Testis (tissue), 3 donors: Measurements from ENCODE around the gene TMEM213. TPM values are rescaled to one million over a fixed set of nuclear protein-coding genes. Genes with fewer than 3 reads are reported as not detected.

Experiments
- DNase-seq: peaks from one replicate; pipeline ENCODE4 v3.0.0-alpha.2; 2019
- H3K27ac ChIP-seq, 2 donors: fragments of 200-600 bp; sonication (generic); one replicate each; pipeline ENCODE4 v1.5.1; 2019
- H3K27me3 ChIP-seq: fragments of 200-600 bp; sonication (generic); one replicate; pipeline ENCODE4 v1.5.1; 2019
- H3K36me3 ChIP-seq: fragments of 200-600 bp; sonication (generic); one replicate; pipeline ENCODE4 v1.5.1; 2017; ENCODE audit warnings: low read depth; ENCODE audit errors: missing control alignments
- H3K4me1 ChIP-seq: fragments of 200-600 bp; sonication (generic); one replicate; pipeline ENCODE4 v1.5.1; 2019
- H3K4me3 ChIP-seq, 2 donors: fragments of 200-600 bp; sonication (generic); one replicate each; pipeline ENCODE4 v1.5.1; 2017 to 2019
- H3K9me3 ChIP-seq: fragments of 200-600 bp; sonication (generic); one replicate; pipeline ENCODE4 v1.5.1; 2017
- POLR2A ChIP-seq: fragments of 450-650 bp; IDR thresholded peaks from one replicate; pipeline ENCODE4 v1.6.1; 2017; ENCODE audit warnings: antibody characterized with exemption, mild to moderate bottlenecking, moderate library complexity
- WGBS, 2 donors: methylation state at CpG; one replicate each; pipeline ENCODE4 v1.1.5; 2018; 5-methylcytosine and 5-hydroxymethylcytosine counted together
- intact Hi-C: fragments of 100-400 bp; cut with DNase I; formaldehyde crosslinking; loops from one replicate; pipeline ENCODE4 v1.15.1; 2023; ENCODE audit warnings: low total_unique reads
- polyA plus RNA-seq: library from polyadenylated mRNA; stranded (reverse); fragments of 350-450 nt; fragmentation: Illumina TruSeq; extraction: RNeasy Lipid Tissue Mini Kit (QIAGEN cat#74804); gene quantifications from one replicate; pipeline ENCODE4 v1.2.3, GENCODE V29; 2014; ENCODE audit warnings: low read depth, low replicate concordance; ENCODE audit not compliant: insufficient read depth
- total RNA-seq, 2 donors: library from RNA; depleted of rRNA; stranded (reverse); fragments of >200 nt; gene quantifications; one replicate each; pipeline ENCODE4 v1.2.3, GENCODE V29; 2016
- TF ChIP-seq, protein P1 (sequence below), 3 experiments: fragments of 450-650 bp in 2 of 3; fragments of 200-600 bp in 1 of 3; sonication (generic) in 1 of 3; IDR thresholded peaks; one replicate each; pipeline ENCODE4 v1.5.1; 2016 to 2019; ENCODE audit warnings: antibody characterized with exemption in 3 of 3, mild to moderate bottlenecking in 2 of 3, moderate library complexity in 1 of 3

TMEM213 gene
- total and polyA plus RNA-seq, 3 donors from 2014 or later: 0.09 to 0.31 TPM; not detected in 1

DNA sequence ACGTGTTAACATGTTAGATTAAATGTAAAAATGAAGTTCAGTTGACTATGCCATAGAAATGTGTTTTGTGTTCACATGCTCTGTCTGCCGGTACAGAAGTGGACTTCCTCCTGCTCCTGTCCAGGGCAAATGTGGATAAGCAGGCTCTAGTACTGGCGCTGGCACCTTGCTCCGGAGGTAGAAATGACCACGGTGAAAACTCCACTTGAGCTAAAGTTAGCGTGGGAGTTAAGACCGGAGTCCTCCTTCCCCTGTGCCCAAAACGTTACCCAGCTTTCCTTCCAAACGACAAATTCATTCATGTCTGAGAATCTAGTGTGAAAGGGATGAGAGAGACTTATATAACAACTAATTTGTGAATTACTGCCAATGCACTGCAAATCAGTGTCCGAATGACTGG, 35.2 kb downstream of the TMEM213 start:
- intact Hi-C loops: no loop called here
- 84 to 89% methylated on average over 10 of the region's 10 CpGs for WGBS, 2 donors
- no peak overlapping the region for H3K27ac ChIP-seq
- no peak overlapping the region for H3K4me3 ChIP-seq
- TF ChIP-seq POLR2A: no peak
- TF ChIP-seq, protein P1, sequence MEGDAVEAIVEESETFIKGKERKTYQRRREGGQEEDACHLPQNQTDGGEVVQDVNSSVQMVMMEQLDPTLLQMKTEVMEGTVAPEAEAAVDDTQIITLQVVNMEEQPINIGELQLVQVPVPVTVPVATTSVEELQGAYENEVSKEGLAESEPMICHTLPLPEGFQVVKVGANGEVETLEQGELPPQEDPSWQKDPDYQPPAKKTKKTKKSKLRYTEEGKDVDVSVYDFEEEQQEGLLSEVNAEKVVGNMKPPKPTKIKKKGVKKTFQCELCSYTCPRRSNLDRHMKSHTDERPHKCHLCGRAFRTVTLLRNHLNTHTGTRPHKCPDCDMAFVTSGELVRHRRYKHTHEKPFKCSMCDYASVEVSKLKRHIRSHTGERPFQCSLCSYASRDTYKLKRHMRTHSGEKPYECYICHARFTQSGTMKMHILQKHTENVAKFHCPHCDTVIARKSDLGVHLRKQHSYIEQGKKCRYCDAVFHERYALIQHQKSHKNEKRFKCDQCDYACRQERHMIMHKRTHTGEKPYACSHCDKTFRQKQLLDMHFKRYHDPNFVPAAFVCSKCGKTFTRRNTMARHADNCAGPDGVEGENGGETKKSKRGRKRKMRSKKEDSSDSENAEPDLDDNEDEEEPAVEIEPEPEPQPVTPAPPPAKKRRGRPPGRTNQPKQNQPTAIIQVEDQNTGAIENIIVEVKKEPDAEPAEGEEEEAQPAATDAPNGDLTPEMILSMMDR (IDR thresholded peaks at IDR 0.05): no peak
- no peaks in the 10 kb centered on the region for H3K36me3 ChIP-seq
- H3K27me3 ChIP-seq: no peaks in the 10 kb centered on the region
- H3K9me3 ChIP-seq: no peaks in the 10 kb centered on the region
- no peak for DNase-seq
- H3K4me1 ChIP-seq: no peaks in the 10 kb centered on the region

DNA sequence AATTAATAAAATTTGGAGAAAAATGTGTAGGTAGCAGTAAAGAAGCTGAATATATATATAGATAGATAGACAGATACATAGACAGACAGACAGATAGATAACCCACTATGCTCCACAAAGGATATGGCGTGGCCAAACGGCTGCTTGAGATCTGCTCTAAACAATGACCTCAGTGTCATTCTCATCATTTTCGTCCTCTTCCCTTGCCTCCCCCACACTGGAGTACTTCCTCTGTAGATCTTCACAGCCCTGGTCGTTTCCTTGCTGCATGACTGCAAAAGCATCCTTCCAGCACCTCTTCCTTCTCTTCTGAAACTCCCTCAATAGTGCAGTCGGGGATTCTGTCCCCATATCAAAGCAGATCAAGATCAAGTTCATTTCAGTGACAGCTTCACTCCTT, 35.8 kb downstream of the TMEM213 start:
- Histone ChIP-seq H3K9me3 (no peaks in the 10 kb centered on the region), H3K4me3 (no peak overlapping the region), H3K27me3 (no peaks in the 10 kb centered on the region), H3K27ac (no peak overlapping the region), H3K4me1 (no peaks in the 10 kb centered on the region), H3K36me3 (no peaks in the 10 kb centered on the region)
- 56 to 64% methylated on average over 5 of the region's 5 CpGs for WGBS, 2 donors
- no peak for DNase-seq
- TF ChIP-seq POLR2A: no peak
- TF ChIP-seq, protein P1 (IDR thresholded peaks at IDR 0.05): no peak
- intact Hi-C loops: no loop called here

- DNase-seq: no peak
- intact Hi-C loops: no loop called here
- H3K36me3 ChIP-seq: no peaks in the 10 kb centered on the region
- H3K27ac ChIP-seq: no peak overlapping the region
- no peaks in the 10 kb centered on the region for H3K27me3 ChIP-seq
- no peak overlapping the region for H3K4me3 ChIP-seq
- no peaks in the 10 kb centered on the region for H3K9me3 ChIP-seq
- no peaks in the 10 kb centered on the region for H3K4me1 ChIP-seq
- 95 to 96% methylated on average over 9 of the region's 9 CpGs for WGBS, 2 donors
- TF ChIP-seq, protein P1 (IDR thresholded peaks at IDR 0.05): no peak
- TF ChIP-seq POLR2A: no peak
These were observed 36.8 kb downstream of the TMEM213 start for GRCh38 chr7:138834583-138834982.

- intact Hi-C loops: no loop called here
- TF ChIP-seq, protein P1 (IDR thresholded peaks at IDR 0.05): no peak
- H3K4me1 ChIP-seq: no peaks in the 10 kb centered on the region
- H3K27ac ChIP-seq: no peak overlapping the region
- no peaks in the 10 kb centered on the region for H3K9me3 ChIP-seq
- no peak overlapping the region for H3K4me3 ChIP-seq
- no peaks in the 10 kb centered on the region for H3K27me3 ChIP-seq
- 91 to 95% methylated on average over 11 of the region's 11 CpGs for WGBS, 2 donors
- no peak for DNase-seq
- H3K36me3 ChIP-seq: no peaks in the 10 kb centered on the region
These were observed 37.3 kb downstream of the TMEM213 start for GRCh38 chr7:138835087-138835486.

DNA sequence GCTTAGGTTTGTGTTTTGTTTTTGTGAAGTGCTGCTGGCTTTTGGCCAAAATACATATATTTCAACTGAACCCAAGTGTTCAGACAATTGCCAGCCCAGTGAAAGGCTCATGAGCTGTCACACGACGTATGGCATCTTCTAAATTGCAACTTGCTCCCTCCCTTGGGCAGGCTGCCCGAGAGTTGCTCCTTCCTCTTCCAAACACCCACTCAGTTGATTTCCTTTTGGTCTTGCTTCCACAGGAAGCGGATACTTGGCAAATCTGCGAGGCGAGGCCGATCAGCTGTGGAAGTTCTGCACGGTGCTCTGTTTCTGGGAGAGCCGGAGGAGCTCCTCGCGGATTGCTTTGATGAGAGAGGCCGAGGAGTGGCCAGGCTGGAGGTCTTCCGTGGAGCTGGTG, 39.8 kb downstream of the TMEM213 start:
- Histone ChIP-seq H3K9me3 (no peaks in the 10 kb centered on the region), H3K36me3 (no peaks in the 10 kb centered on the region), H3K27me3 (no peaks in the 10 kb centered on the region), H3K27ac (no peak overlapping the region), H3K4me1 (no peaks in the 10 kb centered on the region), H3K4me3 (no peak overlapping the region)
- intact Hi-C loops: no loop called here
- DNase-seq: no peak
- TF ChIP-seq, protein P1 (IDR thresholded peaks at IDR 0.05): no peak
- TF ChIP-seq POLR2A: no peak
- WGBS, 2 donors: 52 to 62% methylated on average over 7 to 13 of the region's 13 CpGs
